ENCODE results near the gene PEMT.

Gene PEMT

GRCh38 chr17:17514361-17514992 lies 77.0 kb downstream of the PEMT start:
- no peak overlapping the region for H3K27ac Mint-ChIP-seq
- no peaks in the 10 kb centered on the region for H3K9me3 Mint-ChIP-seq (ENCODE audit: low read depth)

DNA sequence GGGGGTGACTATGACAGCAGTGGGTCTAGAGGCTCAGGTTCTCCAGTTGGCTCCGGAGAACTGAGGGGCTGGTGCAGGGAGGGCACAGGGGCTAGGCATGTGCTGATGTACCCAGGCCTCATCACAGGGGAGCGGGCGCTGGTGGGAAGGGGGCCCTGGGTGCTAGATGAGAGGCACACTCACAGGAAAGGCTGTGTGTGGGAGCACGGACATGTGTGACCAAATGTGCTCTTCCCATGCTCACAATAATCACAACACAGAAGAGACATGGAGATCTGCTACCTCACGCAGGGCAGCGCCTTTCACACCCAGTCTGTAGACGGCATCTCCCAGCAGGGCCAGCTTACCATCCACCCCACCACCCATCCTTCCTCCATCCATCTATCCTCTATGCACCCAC lies 77.9 kb downstream of the PEMT start:
- Mint-ChIP-seq H3K27ac (no peak overlapping the region), H3K4me1 (ENCODE audit: low read depth) (no peaks in the 10 kb centered on the region), H3K27me3 (no peaks in the 10 kb centered on the region)

More at GRCh38 chr17:17514361-17514992, 77.0 kb downstream of the PEMT start:
- Mint-ChIP-seq H3K4me3 (no peak overlapping the region), H3K36me3 (no peaks in the 10 kb centered on the region), H3K4me1 (ENCODE audit: low read depth) (no peaks in the 10 kb centered on the region), H3K27me3 (no peaks in the 10 kb centered on the region)

DNA sequence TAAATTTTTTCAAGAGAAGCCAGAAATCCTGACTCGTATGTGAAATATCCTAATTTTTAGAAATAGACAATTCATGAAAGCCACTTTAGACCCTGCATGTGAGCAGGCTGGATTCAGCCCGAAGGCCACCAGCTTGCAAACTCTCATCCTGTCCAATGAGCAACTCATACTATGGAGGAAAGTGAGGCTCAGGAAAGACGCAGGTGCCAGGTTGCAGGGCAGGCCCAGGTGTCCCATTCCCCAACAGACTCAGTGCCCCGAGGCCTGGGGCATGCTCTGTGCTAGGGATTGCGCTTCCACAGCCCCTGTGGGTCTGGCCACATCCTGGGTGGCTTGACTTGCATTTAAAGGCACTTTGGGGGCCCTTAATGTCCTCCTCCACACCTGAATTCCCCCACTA lies 78.6 kb downstream of the PEMT start:
- no peaks in the 10 kb centered on the region for H3K9me3 Mint-ChIP-seq (ENCODE audit: low read depth)
- no peaks in the 10 kb centered on the region for H3K4me1 Mint-ChIP-seq (ENCODE audit: low read depth)
- no peak overlapping the region for H3K27ac Mint-ChIP-seq
- no peaks in the 10 kb centered on the region for H3K36me3 Mint-ChIP-seq
- no peaks in the 10 kb centered on the region for H3K27me3 Mint-ChIP-seq
- no peak overlapping the region for H3K4me3 Mint-ChIP-seq

More for the DNA sequence above, 77.9 kb downstream of the PEMT start:
- H3K9me3 Mint-ChIP-seq (ENCODE audit: low read depth) = no peaks in the 10 kb centered on the region
- no peak overlapping the region for H3K4me3 Mint-ChIP-seq
- no peaks in the 10 kb centered on the region for H3K36me3 Mint-ChIP-seq

- H3K4me3 Mint-ChIP-seq = no peak overlapping the region
- H3K27me3 Mint-ChIP-seq = no peaks in the 10 kb centered on the region
- no peaks in the 10 kb centered on the region for H3K36me3 Mint-ChIP-seq
- H3K27ac Mint-ChIP-seq = no peak overlapping the region
- no peaks in the 10 kb centered on the region for H3K4me1 Mint-ChIP-seq (ENCODE audit: low read depth)
- H3K9me3 Mint-ChIP-seq (ENCODE audit: low read depth) = no peaks in the 10 kb centered on the region
Observed at GRCh38 chr17:17511881-17512858, 79.3 kb downstream of the PEMT start.

GRCh38 chr17:17511293-17511741 lies 80.2 kb downstream of the PEMT start:
- H3K4me1 Mint-ChIP-seq (ENCODE audit: low read depth) = no peaks in the 10 kb centered on the region
- no peaks in the 10 kb centered on the region for H3K27me3 Mint-ChIP-seq
- no peaks in the 10 kb centered on the region for H3K36me3 Mint-ChIP-seq
- no peak overlapping the region for H3K27ac Mint-ChIP-seq
- H3K4me3 Mint-ChIP-seq = no peak overlapping the region
- no peaks in the 10 kb centered on the region for H3K9me3 Mint-ChIP-seq (ENCODE audit: low read depth)

DNA sequence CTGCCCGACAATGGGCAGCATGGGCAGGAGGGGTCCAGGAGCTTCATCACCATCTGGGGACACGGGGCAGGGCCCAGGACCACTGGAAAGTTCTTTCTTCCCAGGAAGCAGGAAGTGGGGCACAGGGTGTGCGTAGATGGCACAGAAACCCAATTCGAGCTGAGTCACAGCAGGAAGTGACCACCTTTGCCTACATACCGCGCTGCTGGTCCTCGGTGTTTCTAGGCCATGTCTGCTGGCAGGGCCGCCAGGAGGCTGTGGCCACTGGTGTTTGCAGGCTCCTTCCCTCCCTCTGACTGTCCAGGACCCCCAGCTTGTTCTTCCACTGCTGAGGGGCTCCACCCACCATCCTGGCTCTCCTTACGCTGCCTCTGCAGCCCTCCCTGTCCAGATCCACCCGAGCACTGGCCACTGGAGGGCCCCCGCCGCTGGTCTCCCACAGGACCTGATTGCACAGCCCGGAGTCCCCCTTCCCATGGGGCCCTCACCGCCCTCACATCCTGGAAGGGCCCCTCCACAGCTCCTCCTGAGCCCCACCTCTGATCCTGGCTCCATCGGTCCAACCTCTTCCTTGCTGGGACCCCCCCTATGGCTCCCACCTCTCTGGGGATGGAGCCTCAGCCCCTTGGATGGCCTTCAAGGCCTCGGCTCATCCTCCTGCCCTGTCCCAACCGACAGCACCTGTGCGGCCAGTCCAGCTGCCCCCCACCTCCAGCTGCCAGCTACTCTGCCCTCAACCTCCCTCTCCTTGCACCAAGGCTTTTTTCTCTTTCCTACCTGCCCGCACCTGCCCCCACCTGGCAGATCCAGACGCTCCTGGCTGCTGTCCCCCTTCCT lies 80.8 kb downstream of the PEMT start:
- Mint-ChIP-seq H3K36me3 (no peaks in the 10 kb centered on the region), H3K4me3 (no peak overlapping the region), H3K9me3 (ENCODE audit: low read depth) (no peaks in the 10 kb centered on the region), H3K27ac (no peak overlapping the region), H3K27me3 (no peaks in the 10 kb centered on the region), H3K4me1 (ENCODE audit: low read depth) (no peaks in the 10 kb centered on the region)

GRCh38 chr17:17509601-17510425 lies 81.7 kb downstream of the PEMT start:
- H3K27ac Mint-ChIP-seq = no peak overlapping the region
- H3K4me3 Mint-ChIP-seq = no peak overlapping the region
- no peaks in the 10 kb centered on the region for H3K9me3 Mint-ChIP-seq (ENCODE audit: low read depth)
- H3K36me3 Mint-ChIP-seq = no peaks in the 10 kb centered on the region
- no peaks in the 10 kb centered on the region for H3K27me3 Mint-ChIP-seq
- H3K4me1 Mint-ChIP-seq (ENCODE audit: low read depth) = no peaks in the 10 kb centered on the region

DNA sequence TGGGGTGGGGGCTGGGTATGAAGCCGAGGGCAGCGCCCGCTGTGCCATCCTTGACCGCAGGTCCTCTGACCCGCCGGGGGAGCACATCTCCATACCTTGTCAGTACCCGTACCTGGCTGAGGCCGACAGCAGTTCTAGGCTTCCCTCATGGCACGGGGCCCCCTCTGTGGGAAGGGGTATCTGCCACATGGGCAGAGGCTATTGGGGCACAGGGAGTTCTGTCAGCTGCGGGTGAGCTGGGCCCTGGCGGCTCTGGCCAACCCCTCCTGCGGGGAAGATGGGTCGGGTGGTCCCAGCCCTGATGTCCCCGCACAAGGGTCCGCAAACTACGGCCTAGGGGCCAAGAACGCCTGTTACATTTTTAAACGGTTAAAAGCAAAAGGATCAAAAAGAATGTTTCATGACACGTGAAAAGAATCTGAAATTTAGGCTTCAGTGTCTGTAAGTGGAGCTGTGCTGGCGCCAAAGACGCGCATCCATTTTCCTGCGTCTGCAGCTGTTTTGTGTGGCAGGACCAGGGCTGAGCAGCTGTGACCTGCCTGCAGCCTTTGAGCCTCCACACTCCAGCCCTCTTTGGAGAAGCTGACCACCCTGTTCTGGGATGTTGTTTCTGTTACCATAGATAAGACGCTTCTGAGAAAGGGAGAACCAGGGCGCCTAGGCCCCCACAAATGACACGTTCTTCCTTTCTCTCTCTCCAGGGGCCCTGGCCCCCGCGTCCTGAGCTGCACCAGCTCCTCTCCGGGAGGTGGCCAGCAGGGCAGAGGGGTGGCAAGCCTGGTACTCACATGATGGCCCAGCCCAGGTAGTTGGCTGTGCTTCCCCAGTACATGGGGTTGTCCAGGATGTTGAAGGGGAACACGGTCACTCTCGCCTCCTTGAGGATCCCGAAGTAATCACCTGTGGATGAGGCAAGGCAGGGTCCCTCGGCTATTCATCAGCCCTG lies 82.6 kb downstream of the PEMT start:
- no peak overlapping the region for H3K27ac Mint-ChIP-seq
- no peaks in the 10 kb centered on the region for H3K4me1 Mint-ChIP-seq (ENCODE audit: low read depth)
- no peaks in the 10 kb centered on the region for H3K9me3 Mint-ChIP-seq (ENCODE audit: low read depth)
- no peak overlapping the region for H3K4me3 Mint-ChIP-seq
- H3K27me3 Mint-ChIP-seq = no peaks in the 10 kb centered on the region
- no peaks in the 10 kb centered on the region for H3K36me3 Mint-ChIP-seq

- H3K27me3 Mint-ChIP-seq = no peaks in the 10 kb centered on the region
- no peaks in the 10 kb centered on the region for H3K36me3 Mint-ChIP-seq
- no peak overlapping the region for H3K4me3 Mint-ChIP-seq
- H3K27ac Mint-ChIP-seq = no peak overlapping the region
- H3K4me1 Mint-ChIP-seq (ENCODE audit: low read depth) = no peaks in the 10 kb centered on the region
- no peaks in the 10 kb centered on the region for H3K9me3 Mint-ChIP-seq (ENCODE audit: low read depth)
Observed at GRCh38 chr17:17508019-17508535, 83.4 kb downstream of the PEMT start.

GRCh38 chr17:17507465-17508011 lies 84.0 kb downstream of the PEMT start:
- H3K27ac Mint-ChIP-seq = no peak overlapping the region
- no peaks in the 10 kb centered on the region for H3K9me3 Mint-ChIP-seq (ENCODE audit: low read depth)
- H3K4me1 Mint-ChIP-seq (ENCODE audit: low read depth) = no peaks in the 10 kb centered on the region
- no peak overlapping the region for H3K4me3 Mint-ChIP-seq
- no peaks in the 10 kb centered on the region for H3K36me3 Mint-ChIP-seq
- no peaks in the 10 kb centered on the region for H3K27me3 Mint-ChIP-seq

DNA sequence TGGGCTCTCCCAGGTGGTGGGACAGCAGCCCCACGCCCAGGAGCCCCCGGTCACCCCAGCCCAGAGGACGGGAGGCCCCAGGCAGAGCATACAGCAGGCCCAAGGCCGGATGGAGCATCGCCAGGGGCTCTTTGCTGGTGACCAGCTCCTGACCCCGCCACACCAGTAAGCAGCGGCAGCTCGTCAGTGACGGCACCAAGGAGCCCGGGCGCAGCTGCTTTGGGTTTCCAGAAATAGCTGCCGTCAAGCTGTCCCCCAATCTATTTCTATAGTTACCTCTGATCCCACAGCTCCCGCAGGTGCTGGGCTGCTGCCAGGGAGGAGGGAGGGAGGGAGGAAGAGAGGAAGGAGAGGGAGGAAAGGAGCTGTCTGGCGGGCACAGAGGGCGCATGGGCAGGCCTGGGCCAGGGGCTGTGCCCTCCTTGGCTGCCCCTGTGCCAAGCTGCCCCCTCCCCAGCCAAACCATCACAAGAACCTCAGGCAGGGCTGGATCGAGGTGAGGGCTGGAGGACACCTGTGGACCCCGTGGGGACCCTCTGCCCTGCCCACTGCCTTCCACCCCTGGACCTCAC lies 84.5 kb downstream of the PEMT start:
- H3K4me3 Mint-ChIP-seq = no peak overlapping the region
- no peaks in the 10 kb centered on the region for H3K27me3 Mint-ChIP-seq
- H3K4me1 Mint-ChIP-seq (ENCODE audit: low read depth) = no peaks in the 10 kb centered on the region
- no peaks in the 10 kb centered on the region for H3K9me3 Mint-ChIP-seq (ENCODE audit: low read depth)
- no peak overlapping the region for H3K27ac Mint-ChIP-seq
- no peaks in the 10 kb centered on the region for H3K36me3 Mint-ChIP-seq

DNA sequence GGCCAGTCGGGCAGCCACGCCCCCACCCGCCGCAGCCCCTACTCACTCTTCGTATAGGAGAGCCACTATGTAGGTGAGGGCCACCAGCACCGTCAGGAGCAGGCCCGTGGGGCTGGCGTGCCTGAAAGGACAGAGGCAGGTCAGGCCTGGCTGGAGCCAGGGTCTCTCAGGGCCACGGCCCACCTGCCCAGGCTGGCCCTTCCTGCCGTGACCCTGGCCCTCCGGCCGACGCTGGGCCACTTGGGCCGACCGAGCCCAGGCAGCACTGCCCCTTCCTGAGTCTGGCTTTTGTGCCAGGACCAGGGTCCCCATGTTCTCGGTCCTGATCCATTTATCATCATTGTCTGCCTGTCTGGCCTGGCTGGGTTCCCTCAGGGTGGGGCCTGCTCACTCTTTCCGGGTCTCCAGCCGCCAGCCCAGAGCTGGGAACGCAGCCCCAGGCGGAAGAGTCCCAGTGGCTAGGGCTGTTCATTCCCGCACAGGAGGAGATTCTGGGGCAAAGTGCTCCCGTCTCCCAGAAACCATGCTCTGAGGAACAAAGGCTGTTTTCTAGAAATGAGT lies 85.2 kb downstream of the PEMT start:
- Mint-ChIP-seq H3K27me3 (no peaks in the 10 kb centered on the region), H3K27ac (no peak overlapping the region), H3K36me3 (no peaks in the 10 kb centered on the region), H3K9me3 (ENCODE audit: low read depth) (no peaks in the 10 kb centered on the region), H3K4me3 (no peak overlapping the region), H3K4me1 (ENCODE audit: low read depth) (no peaks in the 10 kb centered on the region)

Data from activated naive CD8-positive, alpha-beta T cell (primary cell).